Prostate gland (tissue), 2 donors: ENCODE results near the gene LVRN. TPM values are rescaled to one million over a fixed set of nuclear protein-coding genes. Genes with fewer than 3 reads are reported as not detected.

ENCODE experiments used
- DNase-seq: peaks from one replicate; pipeline ENCODE4 v3.0.0-alpha.2; 2019; ENCODE audit warnings: low spot score
- H3K27ac ChIP-seq, 2 donors: fragments of 200-600 bp; sonication (generic); 2 replicates each; pipeline ENCODE4 v1.5.1; 2017 to 2019
- H3K27me3 ChIP-seq: fragments of 200-600 bp; sonication (generic); replicated peaks from 2 replicates; pipeline ENCODE4 v1.5.1; 2019; ENCODE audit not compliant: insufficient read depth
- H3K36me3 ChIP-seq, 2 donors: fragments of 200-600 bp; sonication (generic); 1 replicate in 1 of 2; 2 replicates in 1 of 2; pipeline versions ENCODE4 v1.5.1 to v1.8.1; 2017 to 2019
- H3K4me1 ChIP-seq: fragments of 200-600 bp; sonication (generic); replicated peaks from 2 replicates; pipeline ENCODE4 v1.5.1; 2019
- H3K4me3 ChIP-seq, 2 donors: fragments of 200-600 bp; sonication (generic); 2 replicates each; pipeline ENCODE4 v1.5.1; 2017 to 2019
- H3K9me3 ChIP-seq: fragments of 200-600 bp; sonication (generic); 2 replicates; pipeline ENCODE4 v1.5.1; 2017
- POLR2A ChIP-seq: fragments of 450-650 bp; IDR thresholded peaks from one replicate; pipeline ENCODE4 v1.6.1; 2016; ENCODE audit warnings: antibody characterized with exemption, mild to moderate bottlenecking
- POLR2AphosphoS5 ChIP-seq: sonication (generic); formaldehyde crosslinking; IDR thresholded peaks from one replicate; pipeline ENCODE4 v1.6.1; 2017; ENCODE audit warnings: antibody characterized with exemption
- WGBS: methylation state at CpG from one replicate; pipeline ENCODE4 v1.1.5; 2018; 5-methylcytosine and 5-hydroxymethylcytosine counted together
- intact Hi-C: fragments of 100-400 bp; cut with DNase I; formaldehyde crosslinking; loops from one replicate; pipeline ENCODE4 v1.14.2; 2022
- total RNA-seq, 2 donors: library from RNA; depleted of rRNA; stranded (reverse); fragments of >200 nt; gene quantifications; one replicate each; pipeline ENCODE4 v1.1.0, GENCODE V29; 2016
- TF ChIP-seq, protein P1 (sequence below), 4 experiments: fragments of 200-600 bp in 2 of 4; fragments of 450-650 bp in 2 of 4; sonication (generic) in 2 of 4; IDR thresholded peaks; 1 replicate in 3 of 4; 2 replicates in 1 of 4; pipeline ENCODE4 v1.5.1; 2016 to 2019; ENCODE audit warnings: antibody characterized with exemption in 4 of 4, mild to moderate bottlenecking in 2 of 4, moderate library complexity in 2 of 4

LVRN gene
- total RNA-seq, 2 donors from 2014 or later: not detected

- H3K4me1 ChIP-seq: no peaks in the 10 kb centered on the region
- DNase-seq: no peak
- H3K27ac ChIP-seq: no peak overlapping the region
- no peaks in the 10 kb centered on the region for H3K9me3 ChIP-seq
- 90% methylated on average over 1 of the region's 1 CpG for WGBS
- H3K36me3 ChIP-seq: no peaks in the 10 kb centered on the region
- no peaks in the 10 kb centered on the region for H3K27me3 ChIP-seq
- no peak for TF ChIP-seq POLR2A
- H3K4me3 ChIP-seq: no peak overlapping the region
- intact Hi-C loops: no loop called here
Measured at GRCh38 chr5:115949096-115949495, 13.2 kb upstream of the LVRN start.

GRCh38 chr5:115952588-115952987, 9.7 kb upstream of the LVRN start:
- no peaks in the 10 kb centered on the region for H3K36me3 ChIP-seq
- TF ChIP-seq POLR2AphosphoS5 (no peak), POLR2A (no peak)
- TF ChIP-seq, protein P1, sequence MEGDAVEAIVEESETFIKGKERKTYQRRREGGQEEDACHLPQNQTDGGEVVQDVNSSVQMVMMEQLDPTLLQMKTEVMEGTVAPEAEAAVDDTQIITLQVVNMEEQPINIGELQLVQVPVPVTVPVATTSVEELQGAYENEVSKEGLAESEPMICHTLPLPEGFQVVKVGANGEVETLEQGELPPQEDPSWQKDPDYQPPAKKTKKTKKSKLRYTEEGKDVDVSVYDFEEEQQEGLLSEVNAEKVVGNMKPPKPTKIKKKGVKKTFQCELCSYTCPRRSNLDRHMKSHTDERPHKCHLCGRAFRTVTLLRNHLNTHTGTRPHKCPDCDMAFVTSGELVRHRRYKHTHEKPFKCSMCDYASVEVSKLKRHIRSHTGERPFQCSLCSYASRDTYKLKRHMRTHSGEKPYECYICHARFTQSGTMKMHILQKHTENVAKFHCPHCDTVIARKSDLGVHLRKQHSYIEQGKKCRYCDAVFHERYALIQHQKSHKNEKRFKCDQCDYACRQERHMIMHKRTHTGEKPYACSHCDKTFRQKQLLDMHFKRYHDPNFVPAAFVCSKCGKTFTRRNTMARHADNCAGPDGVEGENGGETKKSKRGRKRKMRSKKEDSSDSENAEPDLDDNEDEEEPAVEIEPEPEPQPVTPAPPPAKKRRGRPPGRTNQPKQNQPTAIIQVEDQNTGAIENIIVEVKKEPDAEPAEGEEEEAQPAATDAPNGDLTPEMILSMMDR (IDR thresholded peaks at IDR 0.05): no peak
- H3K27me3 ChIP-seq: no peaks in the 10 kb centered on the region
- no peak overlapping the region for H3K27ac ChIP-seq
- intact Hi-C loops: no loop called here
- H3K4me1 ChIP-seq: no peaks in the 10 kb centered on the region
- H3K4me3 ChIP-seq: no peak overlapping the region
- DNase-seq: no peak
- WGBS: 25% methylated on average over 4 of the region's 4 CpGs
- no peaks in the 10 kb centered on the region for H3K9me3 ChIP-seq

GRCh38 chr5:115954144-115954543, 8.1 kb upstream of the LVRN start:
- no peaks in the 10 kb centered on the region for H3K4me1 ChIP-seq
- TF ChIP-seq POLR2A (no peak), POLR2AphosphoS5 (no peak)
- no peaks in the 10 kb centered on the region for H3K36me3 ChIP-seq
- no peak for DNase-seq
- H3K9me3 ChIP-seq: no peaks in the 10 kb centered on the region
- intact Hi-C loops: no loop called here
- H3K4me3 ChIP-seq: no peak overlapping the region
- no peak overlapping the region for H3K27ac ChIP-seq
- H3K27me3 ChIP-seq: no peaks in the 10 kb centered on the region

DNA sequence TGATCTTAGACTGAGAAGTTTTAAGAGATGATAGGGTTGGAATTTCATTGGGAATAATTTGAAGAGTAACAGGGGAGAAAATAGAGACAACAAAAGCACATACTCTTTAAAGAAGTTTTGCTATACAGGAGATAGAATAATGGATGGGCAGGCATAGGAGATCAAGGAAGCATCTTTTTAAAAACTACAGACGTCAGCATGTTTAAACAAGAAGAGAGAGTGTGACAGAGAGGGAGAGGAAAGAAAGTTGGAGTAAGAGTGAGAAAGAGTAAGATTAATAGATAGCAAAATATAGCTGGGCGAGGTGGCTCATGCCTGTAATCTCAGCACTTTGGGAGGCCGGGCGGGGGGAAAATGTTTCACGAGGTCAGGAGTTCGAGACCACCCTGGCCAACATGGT, 5.3 kb upstream of the LVRN start:
- TF ChIP-seq POLR2A (no peak), POLR2AphosphoS5 (no peak)
- TF ChIP-seq, protein P1 (IDR thresholded peaks at IDR 0.05): no peak
- DNase-seq: no peak
- intact Hi-C loops: no loop called here
- H3K27me3 ChIP-seq: peaks cover 3% of the 10 kb centered on the region
- no peak overlapping the region for H3K27ac ChIP-seq
- no peaks in the 10 kb centered on the region for H3K36me3 ChIP-seq
- no peaks in the 10 kb centered on the region for H3K9me3 ChIP-seq
- no peak overlapping the region for H3K4me3 ChIP-seq
- H3K4me1 ChIP-seq: no peaks in the 10 kb centered on the region
- 88% methylated on average over 6 of the region's 6 CpGs for WGBS

DNA sequence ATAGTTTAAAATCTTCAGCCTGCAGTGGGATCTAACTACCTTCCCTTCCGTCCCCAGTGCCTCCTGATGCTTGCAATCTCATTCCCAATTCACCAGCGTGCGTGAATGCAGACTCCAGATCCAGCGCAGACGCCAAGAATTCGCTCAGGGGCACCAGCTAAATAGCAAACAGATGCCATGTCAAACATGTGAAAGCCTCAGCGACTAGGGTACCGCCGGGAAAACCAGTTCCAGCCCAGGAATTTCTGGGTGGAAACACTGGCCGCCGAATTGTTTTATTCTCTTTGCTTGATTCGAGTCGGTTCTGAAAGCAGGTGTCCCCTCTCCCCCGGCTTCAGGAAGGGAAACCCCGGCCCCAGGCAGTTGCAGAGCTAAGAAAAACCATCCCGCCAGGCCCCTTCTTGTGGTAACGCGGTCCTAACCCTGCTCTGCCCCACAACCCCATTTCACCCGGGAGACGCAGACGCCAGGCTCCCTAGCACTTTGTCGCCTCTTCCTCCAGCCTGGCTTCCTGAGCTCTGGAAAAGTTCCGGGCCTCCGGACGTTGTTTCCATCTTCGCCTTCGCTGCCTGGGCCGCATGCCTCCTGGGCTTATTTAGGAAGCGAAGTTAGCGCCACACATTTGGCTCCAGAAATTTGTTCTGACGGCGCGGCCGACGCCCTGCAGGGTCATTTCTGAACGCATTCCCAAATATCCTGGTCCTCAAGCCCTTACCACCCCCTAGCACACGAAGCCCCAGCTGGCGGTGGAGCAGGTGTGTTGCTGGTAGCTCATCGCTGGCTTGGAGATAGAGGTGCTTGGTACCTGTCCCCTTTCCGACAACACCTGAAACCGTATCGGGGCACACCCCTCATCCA, 665 bp upstream of the LVRN start:
- DNase-seq: no peak
- WGBS: 6% methylated on average over 42 of the region's 42 CpGs
- H3K4me3 ChIP-seq: no peak overlapping the region
- peaks cover 16% of the 10 kb centered on the region for H3K27me3 ChIP-seq
- no peak overlapping the region for H3K27ac ChIP-seq
- no peaks in the 10 kb centered on the region for H3K9me3 ChIP-seq
- H3K36me3 ChIP-seq: no peaks in the 10 kb centered on the region
- H3K4me1 ChIP-seq: no peaks in the 10 kb centered on the region
- intact Hi-C loops: no loop called here
- TF ChIP-seq, protein P1 (IDR thresholded peaks at IDR 0.05): no peak
- no peak for TF ChIP-seq POLR2A
- no peak for TF ChIP-seq POLR2AphosphoS5
